OCI-LY7 (cell line): ENCODE data around the gene GP1BA.
A peak's percentile ranks its signal among the peaks of the same experiment; 100 is the strongest.

Experiments used
- CTCF ChIP-seq: fragments of 200-600 bp; sonication (generic); conservative IDR thresholded peaks from 2 replicates; pipeline ENCODE4 v1.5.1; 2014; ENCODE audit warnings: mild to moderate bottlenecking, antibody characterized with exemption, low read length, moderate library complexity, mixed read lengths
- EZH2phosphoT487 ChIP-seq: fragments of 200-600 bp; sonication (generic); IDR thresholded peaks from 2 replicates; pipeline ENCODE4 v1.6.1; 2018; ENCODE audit warnings: low read depth, borderline replicate concordance, mild to moderate bottlenecking, mixed run types, antibody characterized with exemption, low read length, moderate library complexity, mixed read lengths

DNA sequence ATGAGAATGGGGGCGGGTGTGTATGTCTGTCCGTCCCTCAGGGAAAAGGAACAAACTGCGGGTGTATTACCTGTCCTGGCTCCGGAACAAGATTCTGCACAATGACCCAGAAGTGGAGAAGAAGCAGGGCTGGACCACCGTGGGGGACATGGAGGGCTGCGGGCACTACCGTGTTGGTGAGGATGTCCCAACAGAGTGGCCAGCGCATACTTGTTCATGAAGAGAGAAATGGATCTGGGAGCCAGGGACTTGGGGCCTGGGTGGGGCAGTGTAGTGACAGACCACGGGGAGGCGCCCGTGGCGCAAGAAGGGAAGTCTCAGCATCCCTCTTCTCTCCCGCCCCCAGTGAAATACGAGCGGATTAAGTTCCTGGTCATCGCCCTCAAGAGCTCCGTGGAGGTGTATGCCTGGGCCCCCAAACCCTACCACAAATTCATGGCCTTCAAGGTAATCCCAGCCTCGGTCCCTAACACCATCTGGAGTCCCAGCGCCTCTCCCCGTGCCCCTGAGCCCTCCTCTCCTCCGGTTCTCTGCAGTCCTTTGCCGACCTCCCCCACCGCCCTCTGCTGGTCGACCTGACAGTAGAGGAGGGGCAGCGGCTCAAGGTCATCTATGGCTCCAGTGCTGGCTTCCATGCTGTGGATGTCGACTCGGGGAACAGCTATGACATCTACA, 36.3 kb upstream of the GP1BA start:
- TF ChIP-seq CTCF (0 out of 2 replicates have a peak, but pooled peaks have one; percentile 34), EZH2phosphoT487 (no peak)
